NOMO-1 treated with DMSO at 0.1 percent for 48 hours (cell line): ENCODE results near the gene NR5A2.

Source experiments
- DNase-seq: peaks from one replicate; lab custom pipeline; 2025; ENCODE audit not compliant: unreplicated experiment; lab: John Stamatoyannopoulos, UW

NR5A2 gene

DNA sequence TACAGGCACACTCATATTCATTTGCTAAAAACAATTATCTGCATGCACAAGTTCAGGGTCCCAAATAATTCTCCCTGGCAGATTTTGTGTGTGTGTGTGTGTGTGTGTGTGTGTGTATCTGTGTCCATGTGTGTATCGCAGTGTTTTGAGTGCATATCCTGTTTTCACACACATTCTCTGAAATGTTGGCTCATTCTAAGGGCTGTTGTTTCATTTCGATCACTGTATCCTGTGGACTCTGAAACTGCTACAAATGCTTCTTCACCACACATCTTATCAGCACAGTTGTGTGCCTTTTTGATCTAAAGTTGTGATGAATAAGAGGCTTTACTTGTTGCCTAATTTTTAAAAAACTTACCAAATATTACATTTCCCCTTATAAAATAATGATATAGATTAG, 34.6 kb downstream of the NR5A2 start:
- no peak for DNase-seq

DNA sequence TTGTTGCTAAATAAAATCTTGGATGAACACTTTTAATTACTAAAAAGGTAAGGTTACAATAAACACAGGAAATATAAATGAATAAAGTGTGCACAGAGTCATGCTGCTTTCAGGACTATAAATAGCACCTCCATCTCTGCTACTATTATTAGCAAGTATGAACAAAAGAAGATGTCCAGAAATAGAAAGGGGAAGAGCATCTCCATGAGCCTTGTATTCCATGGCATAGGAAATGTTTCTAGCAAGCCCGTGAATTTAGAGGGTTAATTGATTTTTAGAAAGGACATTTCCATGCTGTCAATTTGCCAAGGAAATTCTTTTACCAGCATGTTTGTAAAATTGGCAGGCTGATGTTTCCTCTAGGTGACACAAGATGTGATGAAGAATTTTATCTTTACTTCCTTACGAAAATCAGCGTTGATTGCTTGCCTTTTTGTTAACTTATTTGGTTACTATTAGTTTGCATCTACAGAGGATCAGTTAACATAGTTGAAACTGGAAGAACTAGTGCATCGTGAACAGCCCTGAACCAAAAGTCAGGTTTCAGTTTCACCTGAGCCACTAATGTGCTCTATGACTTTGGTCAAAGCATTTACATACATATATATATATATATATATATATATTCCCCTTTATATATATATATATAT, 45.3 kb downstream of the NR5A2 start:
- DNase-seq = no peak

DNA sequence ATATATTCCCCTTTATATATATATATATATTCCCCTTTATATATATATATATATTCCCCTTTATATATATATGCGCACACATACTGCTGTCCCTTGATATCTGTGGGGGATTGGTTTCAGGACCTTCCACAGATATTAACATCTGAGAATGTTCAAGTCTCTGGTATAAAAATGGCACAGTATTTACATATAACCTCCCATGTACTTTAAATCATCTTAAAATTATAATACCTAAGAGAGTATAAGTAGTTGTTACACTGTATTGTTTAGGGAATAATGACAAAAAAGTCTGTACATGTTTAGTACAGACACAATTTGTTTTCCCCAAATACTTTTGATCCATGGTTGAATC, 45.8 kb downstream of the NR5A2 start:
- no peak for DNase-seq

DNA sequence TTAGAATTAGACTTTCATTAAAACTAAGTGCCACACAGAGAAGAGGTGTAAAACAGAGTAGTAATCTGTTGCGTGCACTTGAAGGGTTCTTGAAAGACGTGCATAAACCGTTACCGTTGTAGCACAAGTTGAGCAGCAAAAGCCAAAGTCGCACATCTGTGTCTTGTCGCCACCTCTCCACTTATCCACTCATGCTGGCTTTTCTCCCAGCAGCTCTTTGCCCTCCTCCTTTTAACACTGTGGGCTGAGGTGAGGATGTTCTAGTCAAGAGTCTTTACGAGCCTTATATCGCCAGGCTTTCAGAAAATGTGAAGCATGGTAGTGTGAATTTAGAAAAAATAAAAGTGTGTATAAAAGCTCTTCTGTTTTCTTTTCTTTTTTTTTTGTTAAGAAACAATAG, 48.0 kb downstream of the NR5A2 start:
- DNase-seq = no peak

DNA sequence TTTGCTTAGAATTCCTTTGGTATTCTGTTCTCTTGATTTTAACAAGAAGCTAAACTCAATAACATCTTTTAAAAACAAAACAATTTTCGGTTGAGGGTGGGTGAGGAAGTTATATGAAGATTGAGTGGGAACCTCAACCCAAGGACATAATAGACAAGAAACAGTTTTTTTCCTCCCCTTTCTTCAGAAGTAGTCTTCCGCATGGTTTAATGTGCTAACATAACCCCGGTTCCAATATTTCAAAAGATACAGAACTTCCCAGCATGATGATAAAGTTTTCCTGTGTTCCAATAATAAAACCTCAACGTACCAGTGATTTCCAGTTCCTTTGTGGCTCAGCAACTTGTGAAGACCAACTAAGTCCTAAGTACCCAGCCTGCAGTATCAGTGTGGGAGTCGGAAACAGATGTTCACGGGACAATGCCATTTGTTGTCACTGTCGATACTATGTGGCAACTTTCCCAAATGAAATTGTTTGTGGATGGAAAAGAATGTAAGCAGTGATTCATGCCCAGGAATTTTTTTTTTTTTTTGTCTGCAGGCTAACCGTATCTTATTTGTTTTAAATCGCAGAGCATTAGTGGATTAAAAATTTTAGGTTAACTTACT, 48.5 kb downstream of the NR5A2 start:
- no peak for DNase-seq

DNA sequence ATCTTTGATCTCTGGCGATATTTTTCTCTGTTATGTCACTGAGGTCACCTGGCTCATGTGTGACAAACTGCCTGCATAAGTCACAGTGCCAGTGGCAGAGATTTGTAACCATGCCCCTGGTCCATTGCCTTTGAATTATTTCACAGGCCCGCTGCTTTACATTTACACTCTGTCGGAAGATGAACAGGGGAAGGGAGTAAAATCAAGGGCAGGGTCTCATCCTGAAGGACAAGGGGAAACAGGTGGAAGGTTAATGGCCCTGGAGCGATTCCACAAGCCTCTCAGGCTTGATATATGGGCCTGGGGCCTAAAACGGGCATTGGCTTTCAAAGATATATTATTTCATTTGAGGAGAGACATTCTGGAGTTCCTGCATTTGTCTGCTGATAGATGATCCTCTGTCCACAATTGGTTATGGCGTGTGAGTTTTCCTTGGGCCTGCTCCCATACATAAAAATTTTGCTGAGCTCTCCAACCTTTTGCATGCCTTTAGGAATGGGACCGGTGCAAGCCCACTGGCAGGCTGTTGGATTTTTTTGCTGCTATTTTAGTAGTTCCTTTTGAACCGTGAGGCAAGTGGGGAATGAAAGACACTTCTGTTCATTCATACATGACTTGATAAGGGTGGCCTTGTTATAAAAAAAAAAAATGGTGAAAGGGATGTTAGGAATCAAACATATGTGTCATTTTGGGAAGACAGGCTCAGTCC, 51.9 kb downstream of the NR5A2 start:
- DNase-seq = no peak

DNA sequence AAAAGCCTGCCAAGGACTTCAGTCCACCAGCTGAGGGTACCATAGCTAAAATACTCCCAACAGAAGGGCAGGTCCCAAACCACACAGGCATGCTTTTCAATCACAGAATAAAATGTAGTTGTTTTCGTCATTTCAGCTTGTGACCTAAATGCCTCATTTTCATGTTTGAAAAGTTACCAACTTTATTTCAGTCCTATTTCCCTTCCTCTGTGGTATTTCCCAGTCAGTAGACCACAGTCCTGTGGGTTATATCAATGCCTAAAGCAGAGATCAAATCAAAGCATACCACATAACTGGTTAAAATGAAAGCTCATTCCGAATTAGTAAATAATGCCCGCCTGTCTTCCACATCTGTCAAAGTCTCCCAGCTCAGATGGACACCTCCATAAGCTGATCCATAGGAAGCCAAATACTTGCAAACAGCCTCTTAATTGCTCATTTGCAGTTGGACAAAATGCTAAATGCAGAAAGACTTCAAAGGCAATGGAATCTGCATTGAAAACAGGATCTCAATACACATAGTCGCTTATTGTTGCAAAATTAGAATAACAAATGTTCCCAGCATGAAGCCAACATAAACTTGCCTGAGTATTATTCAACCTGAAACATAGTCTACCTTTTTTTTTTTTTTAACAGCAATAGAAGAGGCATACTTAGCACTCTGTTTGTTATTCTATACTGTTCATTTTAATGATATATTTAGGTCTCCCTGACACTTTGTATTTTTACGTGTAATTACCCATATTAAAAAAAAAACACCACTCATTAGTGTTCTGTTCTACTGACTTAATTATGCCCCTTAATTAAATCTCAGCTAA, 53.9 kb downstream of the NR5A2 start:
- DNase-seq = no peak

DNA sequence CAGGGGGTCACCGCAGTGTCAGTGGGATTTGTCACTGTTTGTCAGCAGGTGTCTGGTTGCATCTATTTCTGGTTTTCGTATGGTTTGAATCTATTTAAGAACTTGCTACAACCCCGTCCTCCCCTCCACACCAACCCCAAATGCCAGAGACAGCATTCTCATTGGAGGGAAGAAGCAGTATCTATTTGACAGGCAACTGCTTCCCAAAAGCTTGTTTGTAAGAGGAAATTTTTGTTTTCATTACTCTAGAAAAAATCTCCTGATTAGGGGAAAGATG, 54.4 kb downstream of the NR5A2 start:
- DNase-seq = no peak

DNA sequence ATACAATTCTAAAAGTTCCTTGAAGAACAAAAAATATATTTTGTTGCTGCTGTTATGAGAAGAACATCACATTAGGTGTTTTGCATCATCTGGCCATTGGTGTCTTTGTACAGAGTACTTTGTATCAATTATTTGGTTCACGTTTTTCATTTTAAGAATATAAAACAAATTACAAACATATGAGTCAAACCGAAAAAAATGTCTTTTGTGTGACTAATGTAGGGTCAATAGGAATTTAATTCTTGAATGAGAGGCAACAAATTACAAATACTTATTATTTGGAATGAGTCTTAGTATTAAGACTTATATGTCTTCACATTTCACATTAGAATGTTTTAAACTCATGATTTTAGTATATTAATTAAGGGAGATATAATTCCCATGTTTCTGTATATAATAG, 54.8 kb downstream of the NR5A2 start:
- DNase-seq = no peak

DNA sequence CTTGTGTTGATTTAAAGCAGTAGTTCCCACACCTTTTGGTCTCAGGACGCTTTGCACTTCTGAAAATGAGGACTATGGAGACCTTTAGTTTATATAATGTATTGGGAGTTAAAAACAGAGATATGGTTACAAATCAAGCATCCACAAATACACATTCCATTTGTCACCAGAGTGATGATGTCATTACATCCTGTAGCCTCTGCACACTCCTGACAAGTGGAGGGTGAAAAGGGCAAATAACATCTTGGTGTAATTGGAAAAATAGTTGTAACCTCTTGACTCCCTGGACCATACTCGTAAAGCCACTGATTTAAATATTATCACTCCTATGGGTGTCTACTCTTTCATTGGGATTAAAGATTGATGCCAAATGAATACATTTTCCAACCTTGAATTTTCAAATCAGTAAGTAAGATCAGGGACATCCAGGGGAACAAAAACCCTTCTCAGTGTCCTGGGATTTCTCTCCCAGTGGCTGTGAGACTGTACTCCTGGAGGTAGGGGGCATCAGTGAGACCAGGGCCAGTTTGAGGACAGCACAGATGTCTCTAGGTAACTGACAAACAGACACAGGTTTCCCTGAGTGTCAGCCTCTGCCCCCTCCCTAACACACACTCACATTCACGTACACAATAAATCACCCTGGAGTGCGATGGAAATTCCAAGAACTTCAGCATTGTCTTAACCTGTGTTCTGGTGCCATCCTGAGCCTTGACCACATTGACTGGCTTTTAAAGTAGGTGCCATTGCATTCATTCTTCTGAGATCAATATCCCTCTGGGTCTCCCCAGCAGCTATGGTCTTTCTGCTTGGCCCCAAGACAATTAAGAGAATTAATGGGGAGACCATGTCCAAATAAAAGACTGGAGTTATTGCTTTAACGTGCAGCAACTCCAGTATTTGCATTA, 63.0 kb downstream of the NR5A2 start:
- no peak for DNase-seq

DNA sequence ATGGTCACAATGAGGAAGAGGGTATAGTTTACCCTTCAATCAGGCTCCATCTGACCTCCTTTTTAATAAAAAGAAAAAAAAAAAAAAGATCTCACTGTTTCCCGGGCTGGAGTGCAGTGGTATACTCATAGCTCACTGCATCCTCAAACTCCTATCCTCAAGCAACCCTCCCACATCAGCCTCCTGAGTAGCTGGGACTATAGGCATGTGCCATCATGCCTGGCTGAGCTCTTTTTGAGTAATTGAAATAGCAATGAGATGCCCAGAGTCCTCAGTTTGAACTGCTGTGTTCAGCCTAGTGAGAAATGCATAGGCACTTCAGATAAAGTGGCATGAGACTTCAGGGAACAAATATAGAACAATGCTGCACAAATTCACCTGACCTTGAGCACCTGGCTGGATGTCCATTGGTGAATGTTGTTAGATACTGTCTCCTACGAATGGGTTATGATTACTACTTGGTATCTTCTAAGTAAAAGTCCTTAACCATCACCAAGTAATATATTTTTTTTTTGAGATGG, 67.6 kb downstream of the NR5A2 start:
- DNase-seq = no peak

DNA sequence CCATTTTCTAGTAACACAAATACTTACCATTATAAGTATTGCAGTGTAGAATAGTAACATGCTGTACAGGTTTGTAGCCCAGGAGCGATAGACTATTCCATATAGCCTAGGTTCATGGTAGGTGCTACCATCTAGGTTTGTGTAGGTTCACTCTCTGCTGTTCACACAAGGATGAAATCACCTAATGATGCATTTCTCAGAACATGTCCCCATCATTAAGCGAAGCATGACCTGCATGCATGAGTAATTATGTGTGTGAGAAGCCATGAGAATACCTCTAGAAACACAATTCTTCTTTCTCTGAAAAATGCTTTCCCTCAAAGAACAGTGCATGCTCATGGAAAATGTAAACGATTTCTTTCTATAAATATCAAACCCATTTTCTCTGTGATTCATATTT, 69.3 kb downstream of the NR5A2 start:
- DNase-seq = no peak

DNA sequence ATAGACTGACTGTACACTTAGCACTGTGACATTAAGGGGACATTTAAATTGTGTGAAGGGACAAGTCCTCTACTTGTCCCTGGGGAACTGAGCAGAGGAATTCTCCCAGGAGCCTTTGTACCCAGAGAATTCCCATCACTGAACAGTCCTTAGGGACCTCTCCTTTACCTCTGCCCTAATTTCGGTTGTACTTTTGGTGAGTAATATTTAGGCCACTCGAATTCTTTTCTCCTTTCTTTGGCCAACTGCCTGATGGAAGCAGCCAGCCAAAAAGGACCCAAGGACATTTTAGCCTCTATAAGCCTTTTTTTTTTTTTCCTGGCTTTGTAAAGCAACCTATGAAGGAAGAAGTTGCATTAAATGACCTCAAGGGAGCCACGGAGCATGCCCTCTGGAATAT, 71.5 kb downstream of the NR5A2 start:
- DNase-seq = no peak

DNA sequence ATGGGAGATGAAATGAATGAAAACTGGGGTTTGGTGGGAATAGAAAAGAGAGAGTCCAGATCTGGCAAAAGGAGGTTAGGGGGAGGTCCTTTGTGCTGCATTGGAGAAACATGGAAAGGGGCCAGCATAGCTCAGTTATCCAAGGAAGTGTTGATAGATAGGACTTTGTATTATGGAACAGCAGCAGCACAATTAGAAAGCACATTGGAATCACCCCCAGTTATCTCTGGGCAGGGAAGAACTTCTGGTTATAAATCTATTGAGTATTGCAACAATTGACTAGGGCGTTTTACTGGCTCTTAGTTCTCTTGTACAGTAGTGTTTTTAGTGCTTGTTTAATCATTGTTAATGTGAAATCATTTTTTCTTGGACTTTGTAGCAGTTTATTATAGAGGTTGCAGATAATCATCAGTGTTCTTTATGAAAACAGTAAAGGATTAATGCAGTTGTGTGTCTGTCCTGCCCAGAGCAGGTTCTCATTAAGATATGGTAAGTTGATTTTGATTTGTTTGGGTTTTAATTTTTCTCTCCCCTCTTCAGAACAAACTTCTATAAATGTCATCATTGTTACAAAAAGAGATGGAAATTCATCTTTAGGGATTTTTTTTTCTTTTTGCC, 76.6 kb downstream of the NR5A2 start:
- no peak for DNase-seq

DNA sequence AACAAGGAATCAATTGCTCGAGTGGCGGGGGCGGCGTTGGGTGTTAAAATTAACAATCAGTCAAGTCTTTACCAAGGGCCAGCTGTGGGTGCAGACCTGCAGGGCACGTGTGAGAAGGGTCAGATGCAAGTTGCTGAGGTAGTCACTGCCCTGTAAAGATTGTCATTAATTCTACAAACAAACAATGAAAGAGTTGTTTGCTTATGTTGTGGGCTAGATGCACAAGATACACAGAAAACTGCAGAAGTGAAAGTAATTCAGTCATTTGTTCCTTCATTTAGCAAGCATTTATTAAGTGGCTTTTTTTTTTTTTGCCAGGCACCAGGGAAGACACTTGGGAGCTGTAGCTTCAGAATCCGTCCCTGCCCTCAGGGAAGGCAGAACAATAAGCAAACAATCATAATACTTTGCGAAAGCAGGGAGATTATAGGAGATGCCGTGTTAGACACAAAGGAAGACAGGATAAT, 79.5 kb downstream of the NR5A2 start:
- peak; percentile 35 for DNase-seq

DNA sequence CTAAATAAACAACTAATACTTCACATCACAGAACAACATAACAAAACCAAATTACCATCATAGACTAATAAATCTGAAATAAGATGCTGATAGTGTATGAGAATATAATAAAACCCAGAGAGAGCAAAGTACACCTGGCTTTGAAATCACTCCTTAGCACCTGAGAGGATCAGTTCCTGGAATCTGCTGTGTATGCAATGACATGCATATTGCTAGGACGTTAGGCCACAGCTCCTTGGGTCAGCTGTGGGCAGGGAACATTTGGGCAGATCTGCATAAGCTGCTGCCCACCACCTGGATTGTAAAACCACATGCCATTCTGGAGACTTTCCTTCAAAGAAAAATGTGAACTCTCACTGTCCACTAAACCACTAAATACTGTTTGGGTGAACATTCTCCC, 81.1 kb downstream of the NR5A2 start:
- no peak for DNase-seq

DNA sequence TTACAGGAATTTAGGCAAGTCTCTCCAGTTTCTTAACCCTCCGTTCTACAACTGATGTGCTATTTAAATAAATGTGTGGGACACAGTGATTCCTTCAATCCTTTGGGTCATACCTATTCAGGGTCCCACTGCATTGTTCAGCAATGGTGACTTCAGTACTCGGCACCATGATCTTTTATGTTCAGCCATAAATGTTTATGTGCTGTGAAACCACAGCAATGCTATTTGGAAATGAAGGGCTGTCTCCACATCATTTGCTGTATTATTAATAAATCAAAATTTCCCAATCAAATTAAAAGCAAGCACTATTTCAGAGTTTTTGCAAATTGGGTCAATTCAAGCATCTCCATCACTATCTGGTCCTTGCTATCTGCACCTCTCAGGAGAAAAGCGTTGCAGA, 84.8 kb downstream of the NR5A2 start:
- no peak for DNase-seq

DNA sequence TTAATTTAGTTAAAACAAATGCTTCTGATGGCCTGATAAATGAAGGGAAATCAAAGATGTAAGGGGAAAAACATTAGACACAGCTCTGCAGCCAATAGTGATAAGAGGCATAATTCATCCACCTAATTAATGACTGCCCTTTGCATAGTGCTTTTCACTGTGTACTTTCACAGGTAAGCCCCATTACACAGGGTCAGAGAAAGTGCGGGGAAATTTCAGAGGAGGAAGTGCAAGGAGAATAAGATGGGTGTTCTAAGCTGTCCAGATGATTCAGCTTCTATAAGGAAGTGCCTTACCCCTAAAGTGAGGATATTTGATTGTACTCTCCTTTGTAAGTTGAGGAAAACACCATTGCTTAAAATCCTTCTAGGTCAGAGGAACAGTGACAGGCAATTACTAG, 88.0 kb downstream of the NR5A2 start:
- peak; percentile 11 for DNase-seq

DNA sequence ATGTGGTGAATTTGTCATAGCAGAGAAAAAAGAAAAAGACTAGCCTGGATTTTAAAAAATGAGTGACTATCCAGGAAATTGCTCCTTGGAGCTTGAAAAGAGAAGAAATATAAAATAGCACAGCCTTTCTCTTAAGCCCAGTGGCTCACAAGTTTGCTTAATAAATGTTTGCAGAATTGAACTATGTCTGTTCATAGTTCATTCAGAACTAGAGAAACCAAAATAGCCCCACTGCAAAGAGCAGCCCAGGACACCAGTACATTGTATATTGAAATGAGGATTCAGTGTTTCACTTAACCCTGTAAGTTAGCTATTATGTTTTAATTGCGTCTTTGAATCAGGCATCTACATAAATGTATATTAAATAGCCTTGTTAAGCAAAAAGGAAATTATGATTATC, 88.8 kb downstream of the NR5A2 start:
- no peak for DNase-seq

DNA sequence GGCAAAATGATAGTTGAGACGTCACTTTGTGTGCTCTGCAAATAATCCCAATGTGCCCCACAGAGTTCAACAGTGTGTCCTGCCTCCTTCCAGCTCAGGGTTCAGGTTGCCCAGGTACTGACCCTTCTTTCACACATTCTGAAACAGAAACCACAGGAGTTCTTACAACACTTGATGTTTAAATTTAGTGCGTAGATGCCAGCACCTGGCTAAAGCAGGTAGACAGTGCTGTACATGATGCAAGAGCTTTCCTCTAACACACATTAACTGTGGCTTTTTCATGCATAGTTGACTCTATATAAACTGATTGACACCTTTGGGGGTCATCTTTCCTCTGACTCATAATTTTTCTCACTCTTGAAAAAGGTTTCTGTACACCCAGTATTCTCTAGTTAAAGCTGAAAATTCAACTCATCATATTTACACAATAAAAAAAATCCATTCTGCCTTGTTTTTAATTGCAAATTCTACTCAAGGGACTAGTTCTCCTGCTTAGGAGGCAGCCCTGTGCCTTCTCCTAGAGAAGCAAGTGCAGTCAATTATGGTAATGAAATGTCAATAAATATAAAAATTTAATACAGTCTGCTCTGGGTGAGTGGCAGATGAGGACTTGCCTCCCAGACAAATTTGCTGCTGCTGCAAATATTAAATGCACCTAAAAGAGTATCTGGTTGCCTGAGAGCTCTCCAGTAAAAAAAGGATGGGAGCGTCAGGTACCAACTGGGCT, 91.4 kb downstream of the NR5A2 start:
- DNase-seq = no peak
